Karpas-422 (cell line): ENCODE measurements around the gene TBC1D19. TPM values are rescaled to one million over a fixed set of nuclear protein-coding genes. Genes with fewer than 3 reads are reported as not detected.

Source experiments
- DNase-seq: peaks from one replicate; pipeline ENCODE4 v3.0.0-alpha.2; 2015
- H2AFZ ChIP-seq: fragments of 200-600 bp; sonication (generic); 2 replicates; pipeline ENCODE4 v1.6.1; 2014; ENCODE audit warnings: antibody characterized with exemption, low read length, mixed read lengths
- H3K27ac ChIP-seq: fragments of 200-600 bp; sonication (generic); 2 replicates; pipeline ENCODE4 v1.5.1; 2014; ENCODE audit warnings: mild to moderate bottlenecking, low read length, moderate library complexity
- H3K27me3 ChIP-seq: fragments of 200-600 bp; sonication (generic); 2 replicates; pipeline ENCODE4 v1.6.1; 2014; ENCODE audit warnings: low read length, mixed read lengths
- H3K36me3 ChIP-seq: fragments of 200-600 bp; sonication (generic); 2 replicates; pipeline ENCODE4 v1.6.1; 2014; ENCODE audit warnings: low read length, mixed read lengths; ENCODE audit not compliant: insufficient read depth
- H3K4me1 ChIP-seq: fragments of 200-600 bp; sonication (generic); 2 replicates; pipeline ENCODE4 v1.6.1; 2014; ENCODE audit warnings: mild to moderate bottlenecking, low read length, mixed read lengths
- H3K4me2 ChIP-seq: fragments of 200-600 bp; sonication (generic); 2 replicates; pipeline ENCODE4 v1.6.1; 2014; ENCODE audit warnings: low read length, low read depth, mild to moderate bottlenecking; ENCODE audit not compliant: poor library complexity, severe bottlenecking
- H3K4me3 ChIP-seq: fragments of 200-600 bp; sonication (generic); 2 replicates; pipeline ENCODE4 v1.5.1; 2014; ENCODE audit warnings: mild to moderate bottlenecking, antibody characterized with exemption, low read length, mixed read lengths
- H3K79me2 ChIP-seq: fragments of 200-600 bp; sonication (generic); 2 replicates; pipeline ENCODE4 v1.6.1; 2014; ENCODE audit warnings: mild to moderate bottlenecking, low read length, mixed read lengths
- H3K9ac ChIP-seq: fragments of 200-600 bp; sonication (generic); 2 replicates; pipeline ENCODE4 v1.6.0; 2014; ENCODE audit warnings: low read length
- H3K9me2 ChIP-seq: fragments of 200-600 bp; sonication (generic), shearing (Covaris generic); replicated peaks from 2 replicates; pipeline ENCODE4 v1.6.0; 2014; ENCODE audit warnings: mild to moderate bottlenecking, low read length, moderate library complexity; ENCODE audit not compliant: insufficient read depth
- H3K9me3 ChIP-seq: fragments of 300-700, 200-600 bp; sonication (generic); 2 replicates; pipeline ENCODE4 v1.6.1; 2014; ENCODE audit warnings: low read length, mixed read lengths
- H4K20me1 ChIP-seq: fragments of 200-600 bp; sonication (generic); 2 replicates; pipeline ENCODE4 v1.6.1; 2014; ENCODE audit warnings: mild to moderate bottlenecking, antibody characterized with exemption, low read length, low read depth; ENCODE audit not compliant: insufficient read depth
- total RNA-seq: library from RNA; depleted of rRNA; stranded (reverse); fragments of >200 nt; shearing (Covaris generic); gene quantifications from 2 replicates; pipeline ENCODE4 v1.2.3, GENCODE V29; 2014; ENCODE audit warnings: low replicate concordance

TBC1D19 gene
- total RNA-seq, 1 experiment from 2014 or later, result 14.1 TPM

DNA sequence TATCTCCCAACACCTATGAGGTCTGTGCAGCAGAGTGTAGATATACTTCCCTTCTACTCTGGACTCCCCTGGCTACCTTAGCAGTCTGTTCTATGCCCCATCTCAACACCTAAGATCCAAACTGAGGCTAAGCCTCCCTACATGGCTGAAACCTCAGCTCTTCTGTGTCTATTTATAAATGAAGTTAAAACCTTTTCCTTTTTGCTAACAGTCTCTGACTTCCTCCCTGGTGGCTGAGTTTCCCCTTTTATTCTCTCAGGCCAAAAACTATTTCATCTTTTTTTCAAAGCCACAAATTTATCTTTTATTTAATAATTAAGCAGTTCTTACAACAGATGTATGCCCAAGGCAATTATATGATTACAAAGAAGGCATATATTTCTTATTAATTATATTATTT, 164.9 kb downstream of the TBC1D19 start:
- H3K4me2 ChIP-seq, result peak overlapping the region; percentile 51

DNA sequence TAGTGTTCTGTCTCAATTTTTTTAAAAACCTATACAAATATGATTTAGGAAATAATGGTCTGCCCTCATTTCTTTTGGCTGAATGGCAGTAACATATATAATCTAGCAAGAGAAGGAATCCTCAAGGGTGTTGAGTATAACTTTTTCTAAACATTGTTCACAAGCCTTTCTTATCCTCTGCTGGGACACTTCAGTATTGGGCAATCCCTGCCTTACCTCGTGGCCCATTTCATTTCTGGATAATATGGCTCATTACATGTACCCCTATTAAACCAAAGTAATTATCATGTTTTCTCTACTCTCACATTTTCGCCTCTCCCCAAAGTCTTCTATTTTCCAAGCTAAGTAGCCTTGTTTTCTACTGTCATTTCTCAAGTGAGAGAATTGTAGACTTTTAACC, 166.0 kb downstream of the TBC1D19 start:
- H3K4me2 ChIP-seq, result no peak overlapping the region
- H3K79me2 ChIP-seq, result no peaks in the 10 kb centered on the region
- H4K20me1 ChIP-seq, result no peaks in the 10 kb centered on the region
- no peaks in the 10 kb centered on the region; the same call in 1 of the 2 replicates for H3K36me3 ChIP-seq
- no peak overlapping the region for H3K27ac ChIP-seq
- no peaks in the 10 kb centered on the region for H3K27me3 ChIP-seq
- H3K4me3 ChIP-seq, result no peak overlapping the region
- no peaks in the 10 kb centered on the region for H3K9me3 ChIP-seq
- H3K4me1 ChIP-seq, result peaks cover 28% of the 10 kb centered on the region
- no peak for DNase-seq
- no peaks in the 10 kb centered on the region for H3K9me2 ChIP-seq
- H2AFZ ChIP-seq, result no peak overlapping the region
- H3K9ac ChIP-seq, result no peak overlapping the region

More for the DNA sequence above, 164.9 kb downstream of the TBC1D19 start:
- no peaks in the 10 kb centered on the region; the same call in 1 of the 2 replicates for H3K36me3 ChIP-seq
- DNase-seq, result peak; percentile 61
- no peak overlapping the region for H3K4me3 ChIP-seq
- H3K27ac ChIP-seq, result peak overlapping the region; percentile 60
- no peaks in the 10 kb centered on the region for H3K9me2 ChIP-seq
- H2AFZ ChIP-seq, result no peak overlapping the region; the same call in 1 of the 2 replicates
- no peaks in the 10 kb centered on the region for H3K27me3 ChIP-seq
- H3K79me2 ChIP-seq, result no peaks in the 10 kb centered on the region
- 0 out of 2 replicates have a peak overlapping the region, but pooled peaks have one; percentile 12 for H3K9ac ChIP-seq
- H3K9me3 ChIP-seq, result no peaks in the 10 kb centered on the region
- H4K20me1 ChIP-seq, result no peaks in the 10 kb centered on the region
- peaks cover 22% of the 10 kb centered on the region for H3K4me1 ChIP-seq

DNA sequence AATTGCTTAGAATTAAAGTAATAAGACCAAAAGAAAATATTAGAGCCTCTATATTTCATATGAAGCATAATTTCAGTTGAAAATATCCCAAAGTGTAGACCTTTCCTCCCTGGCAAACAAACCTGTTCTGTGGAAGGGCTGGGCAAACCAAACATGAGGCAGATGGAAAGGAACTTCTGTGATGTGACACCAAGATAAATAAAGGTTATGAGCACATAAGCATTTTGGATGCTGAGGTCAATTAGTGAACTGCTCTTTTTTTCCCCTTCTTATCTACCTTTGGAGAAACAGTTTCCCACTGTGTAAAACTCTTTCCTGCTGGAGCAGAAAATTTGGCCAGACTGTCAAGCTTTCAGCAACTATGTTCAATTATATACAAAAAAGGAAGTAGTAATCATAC, 167.1 kb downstream of the TBC1D19 start:
- Histone ChIP-seq H3K79me2 (no peaks in the 10 kb centered on the region), H3K4me2 (no peak overlapping the region), H3K4me1 (peaks cover 29% of the 10 kb centered on the region), H3K36me3 (no peaks in the 10 kb centered on the region; the same call in 1 of the 2 replicates), H3K4me3 (no peak overlapping the region), H3K9me3 (no peaks in the 10 kb centered on the region), H4K20me1 (no peaks in the 10 kb centered on the region), H2AFZ (no peak overlapping the region), H3K27me3 (no peaks in the 10 kb centered on the region), H3K9ac (no peak overlapping the region), H3K9me2 (no peaks in the 10 kb centered on the region), H3K27ac (no peak overlapping the region)
- no peak for DNase-seq

DNA sequence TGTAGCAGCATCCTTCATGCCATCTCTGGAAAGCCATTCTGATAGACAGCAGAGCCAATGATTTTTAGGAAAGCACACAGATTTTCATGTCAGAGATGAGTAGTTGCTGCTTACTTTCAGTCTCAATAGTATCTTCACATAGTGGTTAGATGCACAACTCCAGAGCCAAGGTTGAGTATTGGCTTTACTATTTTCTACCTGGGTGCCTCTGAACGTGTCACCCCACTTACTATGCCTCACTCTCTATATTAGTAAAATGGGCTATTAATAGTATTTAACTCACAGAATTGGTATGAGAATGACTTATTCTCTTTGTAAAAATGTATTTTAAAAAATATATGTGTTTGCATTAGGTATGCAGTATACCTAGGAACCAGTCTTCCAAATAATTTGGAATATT, 168.0 kb downstream of the TBC1D19 start:
- no peaks in the 10 kb centered on the region for H4K20me1 ChIP-seq
- no peak overlapping the region for H3K9ac ChIP-seq
- peaks cover 29% of the 10 kb centered on the region for H3K4me1 ChIP-seq
- no peaks in the 10 kb centered on the region for H3K27me3 ChIP-seq
- no peaks in the 10 kb centered on the region for H3K9me2 ChIP-seq
- H3K4me3 ChIP-seq, result no peak overlapping the region
- H3K36me3 ChIP-seq, result no peaks in the 10 kb centered on the region
- no peaks in the 10 kb centered on the region for H3K9me3 ChIP-seq
- H3K27ac ChIP-seq, result no peak overlapping the region
- no peak for DNase-seq
- H3K4me2 ChIP-seq, result no peak overlapping the region
- H3K79me2 ChIP-seq, result no peaks in the 10 kb centered on the region
- no peak overlapping the region for H2AFZ ChIP-seq

DNA sequence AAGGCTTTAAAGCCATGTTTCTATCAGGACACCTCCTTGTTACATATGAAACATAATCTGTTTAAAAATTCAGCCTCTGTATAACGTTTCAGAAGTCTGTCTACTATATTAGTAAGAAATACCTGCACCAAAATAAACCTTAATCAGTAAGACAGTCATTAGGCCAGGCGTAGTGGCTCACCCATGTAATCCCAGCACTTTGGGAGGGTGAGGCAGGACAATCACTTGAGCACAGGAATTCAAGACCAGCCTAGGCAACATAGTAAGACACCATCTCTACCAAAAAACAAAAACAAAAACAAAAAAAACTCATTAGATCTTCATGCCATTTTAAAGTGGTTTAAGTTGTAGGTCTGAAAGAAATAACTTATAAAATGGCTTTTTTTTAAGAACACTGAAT, 169.3 kb downstream of the TBC1D19 start:
- no peak overlapping the region for H2AFZ ChIP-seq
- no peaks in the 10 kb centered on the region for H3K9me2 ChIP-seq
- no peaks in the 10 kb centered on the region for H3K9me3 ChIP-seq
- peaks cover 22% of the 10 kb centered on the region for H3K4me1 ChIP-seq
- no peak overlapping the region for H3K9ac ChIP-seq
- H3K4me2 ChIP-seq, result no peak overlapping the region
- no peaks in the 10 kb centered on the region for H3K27me3 ChIP-seq
- no peak overlapping the region for H3K4me3 ChIP-seq
- H3K36me3 ChIP-seq, result no peaks in the 10 kb centered on the region
- no peaks in the 10 kb centered on the region for H3K79me2 ChIP-seq
- no peaks in the 10 kb centered on the region for H4K20me1 ChIP-seq
- DNase-seq, result no peak
- H3K27ac ChIP-seq, result no peak overlapping the region

DNA sequence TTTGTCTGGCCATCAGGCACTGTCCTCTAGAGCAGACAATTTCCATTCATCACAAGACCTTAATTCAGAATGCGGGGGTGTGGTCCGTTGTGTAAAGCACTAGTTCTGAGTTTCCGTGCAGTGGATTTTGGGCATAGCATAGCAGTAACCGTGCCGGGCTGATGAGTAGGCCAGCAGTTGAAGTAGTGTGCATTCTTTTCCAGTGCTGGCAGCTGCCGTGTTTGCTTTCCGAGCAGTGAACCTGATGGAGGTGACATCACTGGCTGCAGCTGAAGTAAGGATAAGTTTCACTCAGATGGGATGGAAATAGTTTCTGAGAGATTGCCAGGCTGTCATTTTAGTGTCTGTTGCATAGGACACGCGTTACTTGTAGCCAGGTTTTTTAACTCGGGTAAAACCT, 169.7 kb downstream of the TBC1D19 start:
- Histone ChIP-seq H3K79me2 (no peaks in the 10 kb centered on the region), H3K9ac (no peak overlapping the region), H2AFZ (no peak overlapping the region), H3K4me2 (no peak overlapping the region), H3K4me1 (peaks cover 17% of the 10 kb centered on the region), H3K9me3 (no peaks in the 10 kb centered on the region), H4K20me1 (no peaks in the 10 kb centered on the region), H3K36me3 (no peaks in the 10 kb centered on the region), H3K27me3 (no peaks in the 10 kb centered on the region), H3K9me2 (no peaks in the 10 kb centered on the region), H3K4me3 (no peak overlapping the region), H3K27ac (no peak overlapping the region)
- DNase-seq, result no peak

DNA sequence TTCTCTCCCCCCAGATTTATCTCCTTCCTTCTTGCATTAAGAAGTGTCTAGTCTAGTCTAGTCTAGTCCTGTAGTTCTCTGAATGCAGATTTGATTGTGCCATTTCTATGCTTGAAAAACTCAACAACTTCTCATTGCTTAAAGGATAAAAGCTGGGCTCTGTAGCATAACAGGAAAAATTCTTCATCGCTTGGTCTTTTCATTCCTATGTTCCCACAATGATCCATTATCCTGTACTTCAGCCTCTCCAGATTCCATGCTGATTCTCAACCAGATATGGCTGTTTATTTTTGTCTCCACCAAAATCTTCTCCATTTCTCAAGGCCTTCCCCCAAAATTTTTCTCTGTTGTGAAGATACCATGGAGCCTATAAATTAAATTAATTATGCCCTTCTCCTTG, 173.9 kb downstream of the TBC1D19 start:
- H3K9me2 ChIP-seq, result no peaks in the 10 kb centered on the region
- no peak overlapping the region for H3K9ac ChIP-seq
- no peak for DNase-seq
- no peaks in the 10 kb centered on the region for H3K79me2 ChIP-seq
- no peak overlapping the region for H3K27ac ChIP-seq
- H3K27me3 ChIP-seq, result no peaks in the 10 kb centered on the region
- no peak overlapping the region for H2AFZ ChIP-seq
- H3K4me3 ChIP-seq, result no peak overlapping the region
- no peaks in the 10 kb centered on the region for H3K9me3 ChIP-seq
- H4K20me1 ChIP-seq, result no peaks in the 10 kb centered on the region
- no peaks in the 10 kb centered on the region for H3K36me3 ChIP-seq
- peaks cover 8% of the 10 kb centered on the region for H3K4me1 ChIP-seq
- H3K4me2 ChIP-seq, result no peak overlapping the region

DNA sequence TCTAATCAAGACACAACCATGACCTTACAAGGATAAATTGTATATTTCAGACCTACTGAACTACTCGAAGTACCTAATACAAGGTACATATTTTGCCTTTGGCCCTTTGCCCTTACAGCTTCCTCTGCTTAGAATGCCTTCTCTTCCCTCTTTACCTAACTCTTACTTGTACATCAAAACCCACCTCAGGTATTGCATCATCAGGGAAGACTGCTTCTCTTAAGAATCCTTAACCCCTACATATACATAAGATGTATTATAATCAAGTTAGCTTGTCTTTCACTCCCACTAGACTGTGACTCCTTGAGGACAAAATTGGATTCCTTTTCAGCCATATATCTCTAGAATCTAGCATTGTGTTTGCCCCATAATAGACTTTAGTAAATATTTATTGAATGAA, 175.0 kb downstream of the TBC1D19 start:
- Histone ChIP-seq H3K9me2 (no peaks in the 10 kb centered on the region), H3K79me2 (no peaks in the 10 kb centered on the region), H3K27ac (no peak overlapping the region), H3K4me2 (no peak overlapping the region), H4K20me1 (no peaks in the 10 kb centered on the region), H3K36me3 (no peaks in the 10 kb centered on the region), H3K9me3 (no peaks in the 10 kb centered on the region), H3K27me3 (no peaks in the 10 kb centered on the region), H3K4me1 (peaks cover 10% of the 10 kb centered on the region), H2AFZ (no peak overlapping the region), H3K9ac (no peak overlapping the region), H3K4me3 (no peak overlapping the region)
- DNase-seq, result no peak

DNA sequence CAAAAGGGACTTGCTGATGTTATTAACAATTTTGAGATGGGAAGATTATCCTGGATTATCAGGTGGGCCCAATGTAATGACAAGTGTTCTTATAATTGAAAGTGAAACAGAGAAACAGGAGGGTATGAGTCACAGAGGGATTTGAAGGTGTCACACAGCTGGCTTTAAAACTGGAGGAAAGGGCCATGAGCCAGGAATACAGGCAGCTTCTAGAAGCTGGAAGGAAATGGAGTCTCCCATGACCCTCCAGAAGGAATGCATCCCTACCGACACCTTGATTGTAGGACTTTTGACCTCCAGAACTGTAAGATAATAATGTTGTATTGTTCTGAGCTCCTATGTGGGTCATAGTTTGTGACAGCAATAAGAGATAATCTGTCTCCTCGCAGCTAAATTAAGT, 178.8 kb downstream of the TBC1D19 start:
- Histone ChIP-seq H3K4me3 (no peak overlapping the region), H3K79me2 (no peaks in the 10 kb centered on the region), H3K27me3 (no peaks in the 10 kb centered on the region), H3K4me2 (no peak overlapping the region), H3K9ac (no peak overlapping the region), H3K9me3 (no peaks in the 10 kb centered on the region), H3K36me3 (no peaks in the 10 kb centered on the region), H2AFZ (no peak overlapping the region), H3K9me2 (no peaks in the 10 kb centered on the region), H3K4me1 (0 out of 2 replicates have a peak, but pooled peaks cover 2% of the 10 kb centered on the region), H3K27ac (no peak overlapping the region), H4K20me1 (no peaks in the 10 kb centered on the region)
- no peak for DNase-seq
